Transverse colon (tissue), 3 donors: ENCODE results near the gene LGSN.

Source experiments
- CTCF ChIP-seq, 5 experiments: fragments of 200-600 bp in 3 of 5; fragments of 450-650 bp in 2 of 5; sonication (generic) in 3 of 5; IDR thresholded peaks; 1 replicate in 2 of 5; 2 replicates in 3 of 5; pipeline ENCODE4 v1.5.1; 2016 to 2017; ENCODE audit warnings: antibody characterized with exemption in 5 of 5, inconsistent platforms in 3 of 5, mild to moderate bottlenecking in 2 of 5, moderate library complexity in 1 of 5
- POLR2A ChIP-seq: fragments of 450-650 bp; IDR thresholded peaks from one replicate; pipeline ENCODE4 v1.6.1; 2016; ENCODE audit warnings: antibody characterized with exemption, mild to moderate bottlenecking, moderate library complexity

GRCh38 chr6:63305277-63305676 lies 14.5 kb downstream of the LGSN start:
- no peak for TF ChIP-seq CTCF (IDR thresholded peaks at IDR 0.05)
- no peak for TF ChIP-seq POLR2A
